MM.1S (cell line): ENCODE data around the gene FAM193A.

ENCODE experiments used
- DNase-seq: peaks from one replicate; pipeline ENCODE4 v3.0.0-alpha.2; 2015
- H2AFZ ChIP-seq: fragments of 300-600 bp; sonication (generic); 2 replicates; pipeline ENCODE4 v1.6.0; 2016; ENCODE audit warnings: antibody characterized with exemption, low read length
- H3F3A ChIP-seq: fragments of 300-600 bp; sonication (generic); 2 replicates; pipeline ENCODE4 v1.6.1; 2016; ENCODE audit warnings: mild to moderate bottlenecking, antibody characterized with exemption, low read length, moderate library complexity, mixed read lengths; ENCODE audit not compliant: insufficient read depth
- H3K27ac ChIP-seq: fragments of 300-600 bp; sonication (generic); 2 replicates; pipeline ENCODE4 v1.5.1; 2016; ENCODE audit warnings: mild to moderate bottlenecking, low read length
- H3K27me3 ChIP-seq: fragments of 300-600 bp; sonication (generic); replicated peaks from 2 replicates; pipeline ENCODE4 v1.6.0; 2016; ENCODE audit warnings: low read length; ENCODE audit not compliant: insufficient read depth
- H3K36me3 ChIP-seq: fragments of 300-600 bp; sonication (generic); replicated peaks from 2 replicates; pipeline ENCODE4 v1.6.1; 2016; ENCODE audit warnings: mild to moderate bottlenecking, low read length, mixed read lengths; ENCODE audit not compliant: insufficient read depth
- H3K4me1 ChIP-seq: fragments of 300-600 bp; sonication (generic); 2 replicates; pipeline ENCODE4 v1.6.1; 2016; ENCODE audit warnings: low read length, mixed read lengths
- H3K4me2 ChIP-seq: fragments of 300-600 bp; sonication (generic); 2 replicates; pipeline ENCODE4 v1.6.0; 2016; ENCODE audit warnings: low read depth, low read length
- H3K4me3 ChIP-seq: fragments of 300-600 bp; sonication (generic); 2 replicates; pipeline ENCODE4 v1.5.1; 2016; ENCODE audit warnings: low read length, mixed read lengths
- H3K79me2 ChIP-seq: fragments of 300-600 bp; sonication (generic); 2 replicates; pipeline ENCODE4 v1.6.1; 2016; ENCODE audit warnings: mixed run types, low read length, mixed read lengths
- H3K9ac ChIP-seq: fragments of 300-600 bp; sonication (generic); 2 replicates; pipeline ENCODE4 v1.6.1; 2016; ENCODE audit warnings: low read length, mixed read lengths
- H3K9me2 ChIP-seq: fragments of 300-600 bp; sonication (generic); replicated peaks from 2 replicates; pipeline ENCODE4 v1.6.1; 2016; ENCODE audit warnings: mild to moderate bottlenecking, low read length, mixed read lengths; ENCODE audit not compliant: insufficient read depth
- H3K9me3 ChIP-seq: fragments of 300-600 bp; sonication (generic); replicated peaks from 2 replicates; pipeline ENCODE4 v1.6.1; 2016; ENCODE audit warnings: mild to moderate bottlenecking, low read length, mixed read lengths; ENCODE audit not compliant: insufficient read depth
- H4K20me1 ChIP-seq: fragments of 300-600 bp; sonication (generic); 2 replicates; pipeline ENCODE4 v1.6.1; 2016; ENCODE audit warnings: mild to moderate bottlenecking, low read length, moderate library complexity, mixed read lengths; ENCODE audit not compliant: insufficient read depth
- CTCF ChIP-seq: fragments of 300-600 bp; sonication (generic); IDR thresholded peaks from 2 replicates; pipeline ENCODE4 v1.5.1; 2016; ENCODE audit warnings: antibody characterized with exemption, low read length, mixed read lengths
- EZH2 ChIP-seq: fragments of 300-600 bp; sonication (generic); optimal IDR thresholded peaks from 2 replicates; pipeline ENCODE3; 2017; ENCODE audit warnings: low read depth, mild to moderate bottlenecking, antibody characterized with exemption, low read length, mixed read lengths
- EZH2phosphoT487 ChIP-seq: fragments of 300-600 bp; sonication (generic); IDR thresholded peaks from 2 replicates; pipeline ENCODE4 v1.6.1; 2018; ENCODE audit warnings: antibody characterized with exemption, low read length

FAM193A gene

DNA sequence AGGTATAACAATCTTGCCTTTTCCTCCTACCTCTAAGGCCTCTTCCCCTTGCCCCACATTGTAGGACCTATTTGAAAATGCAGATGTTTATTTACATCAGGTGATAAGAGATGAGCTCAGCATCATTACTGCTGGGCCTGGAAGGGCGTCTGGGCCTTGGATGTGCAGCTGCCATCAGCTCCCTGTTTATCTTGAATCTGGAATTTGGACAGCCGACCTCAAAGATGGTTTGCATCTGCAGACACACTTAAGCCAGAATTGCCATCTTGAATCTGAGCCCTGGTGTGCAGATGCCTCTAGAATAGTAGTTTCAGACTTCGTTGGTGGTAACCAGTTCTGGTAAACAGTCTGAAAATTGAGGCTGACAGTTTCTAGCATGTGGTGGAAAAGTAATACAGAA lies 59.0 kb downstream of the FAM193A start:
- no peaks in the 10 kb centered on the region for H3K9me3 ChIP-seq
- H2AFZ ChIP-seq: no peak overlapping the region
- no peak for TF ChIP-seq EZH2
- TF ChIP-seq EZH2phosphoT487: no peak
- TF ChIP-seq CTCF: no peak
- no peak overlapping the region for H3K4me2 ChIP-seq
- no peak overlapping the region for H3K4me3 ChIP-seq
- H3K9ac ChIP-seq: no peak overlapping the region
- peaks cover 13% of the 10 kb centered on the region; the same call in 1 of the 2 replicates for H4K20me1 ChIP-seq
- no peaks in the 10 kb centered on the region for H3F3A ChIP-seq
- no peaks in the 10 kb centered on the region for H3K9me2 ChIP-seq
- H3K27ac ChIP-seq: no peak overlapping the region
- no peaks in the 10 kb centered on the region for H3K36me3 ChIP-seq
- DNase-seq: no peak
- peaks cover 98% of the 10 kb centered on the region for H3K79me2 ChIP-seq
- H3K27me3 ChIP-seq: no peaks in the 10 kb centered on the region
- H3K4me1 ChIP-seq: peaks cover 8% of the 10 kb centered on the region

- H3K4me1 ChIP-seq: peaks cover 8% of the 10 kb centered on the region
- H3F3A ChIP-seq: no peaks in the 10 kb centered on the region
- peaks cover 98% of the 10 kb centered on the region for H3K79me2 ChIP-seq
- no peaks in the 10 kb centered on the region for H3K27me3 ChIP-seq
- no peak overlapping the region for H3K9ac ChIP-seq
- H4K20me1 ChIP-seq: peaks cover 13% of the 10 kb centered on the region; the same call in 1 of the 2 replicates
- H3K36me3 ChIP-seq: no peaks in the 10 kb centered on the region
- no peak overlapping the region for H3K4me2 ChIP-seq
- H3K9me2 ChIP-seq: no peaks in the 10 kb centered on the region
- TF ChIP-seq EZH2 (no peak), EZH2phosphoT487 (no peak), CTCF (no peak)
- no peak overlapping the region for H2AFZ ChIP-seq
- DNase-seq: no peak
- H3K27ac ChIP-seq: no peak overlapping the region
- no peaks in the 10 kb centered on the region for H3K9me3 ChIP-seq
- H3K4me3 ChIP-seq: no peak overlapping the region
Measured at GRCh38 chr4:2595952-2596552, 59.6 kb downstream of the FAM193A start.

- no peak overlapping the region for H3K4me3 ChIP-seq
- H3K4me1 ChIP-seq: peaks cover 8% of the 10 kb centered on the region
- H2AFZ ChIP-seq: no peak overlapping the region
- no peaks in the 10 kb centered on the region for H3F3A ChIP-seq
- no peaks in the 10 kb centered on the region for H3K36me3 ChIP-seq
- TF ChIP-seq EZH2phosphoT487 (no peak), EZH2 (no peak), CTCF (no peak)
- no peak overlapping the region for H3K4me2 ChIP-seq
- peaks cover 13% of the 10 kb centered on the region; the same call in 1 of the 2 replicates for H4K20me1 ChIP-seq
- H3K79me2 ChIP-seq: peaks cover 98% of the 10 kb centered on the region
- H3K9me3 ChIP-seq: no peaks in the 10 kb centered on the region
- H3K9ac ChIP-seq: no peak overlapping the region
- H3K9me2 ChIP-seq: no peaks in the 10 kb centered on the region
- no peaks in the 10 kb centered on the region for H3K27me3 ChIP-seq
- H3K27ac ChIP-seq: no peak overlapping the region
- DNase-seq: no peak
Measured at GRCh38 chr4:2596611-2597010, 60.2 kb downstream of the FAM193A start.
